ENCODE measurements around the gene OSBP2. TPM values are rescaled to one million over a fixed set of nuclear protein-coding genes. Genes with fewer than 3 reads are reported as not detected.

OSBP2 gene
- polyA plus RNA-seq, 1 donor (not counting 4 experiments of a cell fraction or from before 2014, with no cell fraction given) = 3.0 TPM

DNA sequence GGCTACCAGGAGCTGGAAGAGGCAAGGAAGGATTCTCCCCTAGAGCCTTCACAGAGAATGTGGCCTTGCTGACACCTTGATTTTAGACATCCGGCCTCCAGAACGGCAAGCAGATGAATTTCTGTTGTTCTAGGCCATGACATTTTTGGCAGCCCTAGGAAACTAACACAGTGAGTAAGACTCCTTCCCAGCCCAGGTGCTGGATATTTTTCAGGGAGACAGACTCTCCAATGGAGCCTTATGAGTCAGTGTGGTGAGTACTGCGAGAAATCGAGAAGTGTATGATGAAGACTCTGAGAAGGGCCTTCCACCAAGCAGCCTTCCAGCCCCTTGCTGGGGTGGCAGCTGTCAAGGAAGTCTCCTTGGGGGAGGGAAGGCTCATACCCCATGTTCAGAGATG lies 114.4 kb downstream of the OSBP2 start:
- Histone ChIP-seq H3K4me3 (ENCODE audit: control insufficient read depth in 2 of 3, extremely low read depth in 1 of 3, insufficient read depth in 2 of 3, low read depth in 1 of 3, low read length in 3 of 3) (no peak overlapping the region), H3K27me3 (ENCODE audit: control insufficient read depth, extremely low read depth, insufficient read depth, low read length) (no peaks in the 10 kb centered on the region), H2AFZ (ENCODE audit: control insufficient read depth, low read length) (no peak overlapping the region), H3K9ac (ENCODE audit: control insufficient read depth, extremely low read depth, insufficient read depth, low read length) (no peak overlapping the region), H4K20me1 (ENCODE audit: control insufficient read depth, extremely low read depth, insufficient read depth, low read length) (no peaks in the 10 kb centered on the region), H3K27ac (ENCODE audit: control insufficient read depth, insufficient read depth, low read length) (peak overlapping the region; percentile 30), H3K9me3 (ENCODE audit: control insufficient read depth, low read depth, low read length) (no peaks in the 10 kb centered on the region), H3K79me2 (ENCODE audit: control insufficient read depth, insufficient read depth, low read length) (no peaks in the 10 kb centered on the region), H3K4me1 (ENCODE audit: control insufficient read depth, extremely low read depth, insufficient read depth, low read length) (peaks cover 48% of the 10 kb centered on the region), H3K4me2 (ENCODE audit: control insufficient read depth, extremely low read depth, insufficient read depth, low read depth, low read length) (no peak overlapping the region), H3K9me1 (ENCODE audit: control insufficient read depth, extremely low read depth, insufficient read depth, low read length) (peaks cover 4% of the 10 kb centered on the region), H3K36me3 (ENCODE audit: control insufficient read depth in 2 of 2, extremely low read depth in 1 of 2, insufficient read depth in 2 of 2, low read length in 2 of 2) (peaks cover 0 to 9% of the 10 kb centered on the region in 2 experiments)
- FAIRE-seq = peak; percentile 78
- no peak for DNase-seq (ENCODE audit: low read depth, low spot score)
- dilution Hi-C loops (cut with MboI; ENCODE audit: extremely low pct_ligation_motif_present, low sequenced_read_pairs) = no loop called here
- TF ChIP-seq EZH2 (IDR thresholded peaks at IDR 0.05; ENCODE audit: low read length) (no peak), CTCF (optimal IDR thresholded peaks at IDR 0.05 in 1 of 3, IDR thresholded peaks at IDR 0.05 in 1 of 3, conservative IDR thresholded peaks at IDR 0.05 in 1 of 3; ENCODE audit: extremely low read depth in 1 of 3, insufficient read depth in 2 of 3, low read length in 3 of 3) (no peak)

- Histone ChIP-seq H3K27me3 (ENCODE audit: control insufficient read depth, extremely low read depth, insufficient read depth, low read length) (no peaks in the 10 kb centered on the region), H3K27ac (ENCODE audit: control insufficient read depth, insufficient read depth, low read length) (no peak overlapping the region), H3K9ac (ENCODE audit: control insufficient read depth, extremely low read depth, insufficient read depth, low read length) (no peak overlapping the region), H3K4me2 (ENCODE audit: control insufficient read depth, extremely low read depth, insufficient read depth, low read depth, low read length) (no peak overlapping the region), H3K9me3 (ENCODE audit: control insufficient read depth, low read depth, low read length) (no peaks in the 10 kb centered on the region), H3K4me1 (ENCODE audit: control insufficient read depth, extremely low read depth, insufficient read depth, low read length) (peaks cover 38% of the 10 kb centered on the region), H2AFZ (ENCODE audit: control insufficient read depth, low read length) (no peak overlapping the region), H3K36me3 (ENCODE audit: control insufficient read depth in 2 of 2, extremely low read depth in 1 of 2, insufficient read depth in 2 of 2, low read length in 2 of 2) (peaks cover 0 to 9% of the 10 kb centered on the region in 2 experiments), H4K20me1 (ENCODE audit: control insufficient read depth, extremely low read depth, insufficient read depth, low read length) (no peaks in the 10 kb centered on the region), H3K79me2 (ENCODE audit: control insufficient read depth, insufficient read depth, low read length) (no peaks in the 10 kb centered on the region), H3K9me1 (ENCODE audit: control insufficient read depth, extremely low read depth, insufficient read depth, low read length) (peaks cover 4% of the 10 kb centered on the region), H3K4me3 (ENCODE audit: control insufficient read depth in 2 of 3, extremely low read depth in 1 of 3, insufficient read depth in 2 of 3, low read depth in 1 of 3, low read length in 3 of 3) (no peak overlapping the region)
- dilution Hi-C loops (cut with MboI; ENCODE audit: extremely low pct_ligation_motif_present, low sequenced_read_pairs) = no loop called here
- DNase-seq (ENCODE audit: low read depth, low spot score) = no peak
- FAIRE-seq = no peak
- TF ChIP-seq CTCF (optimal IDR thresholded peaks at IDR 0.05 in 1 of 3, IDR thresholded peaks at IDR 0.05 in 1 of 3, conservative IDR thresholded peaks at IDR 0.05 in 1 of 3; ENCODE audit: extremely low read depth in 1 of 3, insufficient read depth in 2 of 3, low read length in 3 of 3) (no peak), EZH2 (IDR thresholded peaks at IDR 0.05; ENCODE audit: low read length) (no peak)
These were observed 115.4 kb downstream of the OSBP2 start for GRCh38 chr22:30810105-30810504.

Measured in keratinocyte (primary cell).